HG02870 (cell line): Measurements from ENCODE around the gene GNAO1.
"Not testable (repeated sequence)": the region's sequence is repeated elsewhere in the genome, so short reads cannot be mapped to it uniquely, and the experiment has no call there.

Experiments
- ATAC-seq: cut with Tn5 transposase; IDR thresholded peaks from one replicate; pipeline ENCODE4 v1.9.1; 2021; ENCODE audit warnings: mild to moderate bottlenecking, moderate library complexity; ENCODE audit not compliant: unreplicated experiment

The GNAO1 gene

DNA sequence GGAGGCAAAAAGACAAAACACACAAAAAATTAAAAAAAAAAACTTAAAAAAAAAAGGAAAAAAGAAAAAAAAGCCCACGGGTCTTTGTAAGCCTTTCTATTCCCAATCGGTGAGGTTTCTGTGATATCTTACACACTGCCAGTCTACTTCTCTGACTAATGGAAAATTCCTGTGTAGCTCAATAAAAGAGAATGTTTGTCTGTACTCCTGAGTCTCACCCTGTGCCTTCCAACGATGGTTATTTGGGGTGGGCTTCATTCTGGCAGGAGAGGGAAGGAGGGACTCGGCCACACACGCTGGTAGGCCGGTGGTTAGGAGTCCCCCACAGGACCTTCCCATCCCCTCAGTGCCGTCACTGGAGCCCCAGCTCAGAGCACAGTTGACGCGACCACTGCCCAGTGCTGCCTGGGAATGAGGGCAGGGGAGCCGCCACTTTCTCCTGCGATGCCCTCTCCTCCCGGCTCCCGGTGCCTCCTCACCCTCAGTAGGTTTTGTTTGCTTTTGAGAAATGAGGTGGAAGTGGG, 166.0 kb downstream of the GNAO1 start:
- no peak for ATAC-seq

DNA sequence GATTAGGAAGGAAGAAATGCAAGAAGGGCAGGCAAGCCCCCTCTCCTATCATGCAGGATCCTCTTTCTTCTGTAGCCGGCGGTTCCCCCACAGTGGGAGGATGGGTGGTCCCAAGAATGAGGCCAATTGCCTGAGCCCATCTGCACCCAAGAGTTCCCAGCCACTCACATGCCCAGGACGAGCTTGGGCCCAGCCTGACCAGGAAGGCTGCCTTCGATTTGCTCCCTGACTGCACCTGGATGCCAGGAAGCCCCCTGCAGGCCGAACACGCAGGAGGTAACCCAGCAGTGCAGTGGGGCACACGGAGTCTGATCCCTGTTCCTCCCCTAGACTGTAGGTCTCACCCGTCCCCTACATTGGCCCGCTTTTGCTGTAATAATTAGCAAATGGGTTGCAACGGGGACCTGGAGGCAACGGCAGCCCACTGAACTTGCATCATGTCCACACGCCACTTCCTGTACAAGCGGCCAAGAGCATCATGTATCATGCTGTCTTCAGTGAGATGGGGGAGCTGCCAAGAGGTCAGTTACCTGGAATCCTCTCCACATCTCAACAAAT, 166.6 kb downstream of the GNAO1 start:
- ATAC-seq: no peak

DNA sequence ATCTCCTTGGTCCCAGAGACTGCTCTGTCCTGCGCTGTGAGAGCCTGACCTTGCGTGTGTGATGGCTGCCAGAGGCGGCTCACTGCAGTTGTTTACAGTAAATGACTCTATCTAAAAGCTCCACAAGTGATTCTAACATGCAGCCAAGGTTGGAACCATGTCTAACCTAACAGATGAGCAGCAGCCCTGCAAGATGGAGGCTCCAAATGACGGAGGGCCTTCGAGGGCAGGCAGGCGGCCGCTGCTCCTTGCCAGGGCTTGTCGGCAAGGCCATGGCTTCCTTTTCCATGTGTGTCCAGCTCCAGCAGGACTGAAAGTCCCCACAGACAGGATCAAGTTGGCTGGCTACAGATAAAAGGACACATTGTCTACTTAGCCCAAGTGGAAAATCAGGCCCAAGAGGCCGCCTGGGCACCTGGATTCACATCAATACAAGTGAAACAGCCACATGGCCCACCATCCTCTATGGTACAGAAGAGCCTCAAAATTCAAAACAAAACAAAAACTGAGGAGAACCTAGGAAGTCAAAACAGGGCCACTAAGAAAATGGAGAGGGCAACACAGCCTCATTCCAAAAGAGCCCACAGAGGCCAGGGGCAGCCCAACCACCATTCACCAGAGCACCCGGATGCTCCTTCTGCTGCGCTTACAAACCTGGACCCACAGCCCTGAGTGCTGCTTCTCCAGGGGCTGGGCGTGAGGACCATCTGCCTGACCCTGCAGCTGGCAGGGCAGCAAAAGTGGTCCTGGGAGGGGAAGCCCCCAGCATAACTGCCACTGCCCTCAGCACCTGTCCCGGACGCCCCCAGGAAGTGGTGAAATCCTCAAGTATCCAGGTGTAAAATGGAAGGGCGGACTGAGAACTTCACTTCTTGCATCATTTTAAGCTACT, 169.1 kb downstream of the GNAO1 start:
- no peak for ATAC-seq

DNA sequence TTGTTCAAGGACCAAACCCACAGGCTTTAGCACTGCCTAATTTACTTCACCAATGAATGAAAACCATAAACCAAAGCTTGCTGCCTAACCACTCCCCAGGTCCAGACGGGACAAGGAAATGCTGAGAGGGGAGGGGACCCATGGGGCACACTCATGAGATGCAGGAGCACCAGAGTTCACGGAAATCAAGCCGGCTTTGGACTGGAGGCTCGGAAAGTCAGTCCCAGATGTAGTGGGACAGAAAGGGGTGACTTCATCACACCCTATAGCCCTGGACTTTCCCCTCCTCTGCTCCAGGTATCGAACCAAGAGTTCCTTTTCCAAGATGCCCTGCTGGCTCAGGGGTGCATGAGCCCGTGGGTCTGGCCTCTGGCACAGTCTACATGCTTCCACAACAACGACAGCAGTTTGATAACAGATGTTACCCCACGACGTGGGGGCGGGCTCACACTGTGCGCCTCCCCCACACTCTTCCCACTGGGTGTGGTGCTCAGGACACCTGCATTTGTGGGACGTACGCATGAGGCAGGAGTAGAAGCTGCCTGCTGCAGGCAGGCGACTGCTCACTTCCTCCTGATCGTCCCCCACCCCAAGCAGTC, 170.9 kb downstream of the GNAO1 start:
- ATAC-seq: no peak

DNA sequence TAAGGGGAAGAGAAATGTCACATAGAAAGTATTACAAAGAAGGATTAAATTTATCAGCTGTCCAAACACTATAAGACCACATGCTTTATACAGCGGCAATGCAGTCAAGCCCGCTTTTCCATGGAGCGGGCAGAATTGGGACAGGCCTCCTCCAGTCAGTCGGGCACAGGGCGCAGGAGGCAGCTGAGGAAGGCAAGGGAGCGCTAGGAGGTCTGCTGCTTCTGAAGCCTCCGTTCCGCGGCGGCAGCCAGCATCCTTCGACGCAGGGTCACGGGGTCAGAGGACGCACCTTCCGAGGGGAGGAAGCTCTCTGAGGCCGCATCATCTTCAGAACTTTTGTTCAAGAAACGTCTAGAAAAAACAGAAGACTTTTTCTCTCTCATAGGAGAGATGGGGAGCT, 171.4 kb downstream of the GNAO1 start:
- ATAC-seq: no peak

DNA sequence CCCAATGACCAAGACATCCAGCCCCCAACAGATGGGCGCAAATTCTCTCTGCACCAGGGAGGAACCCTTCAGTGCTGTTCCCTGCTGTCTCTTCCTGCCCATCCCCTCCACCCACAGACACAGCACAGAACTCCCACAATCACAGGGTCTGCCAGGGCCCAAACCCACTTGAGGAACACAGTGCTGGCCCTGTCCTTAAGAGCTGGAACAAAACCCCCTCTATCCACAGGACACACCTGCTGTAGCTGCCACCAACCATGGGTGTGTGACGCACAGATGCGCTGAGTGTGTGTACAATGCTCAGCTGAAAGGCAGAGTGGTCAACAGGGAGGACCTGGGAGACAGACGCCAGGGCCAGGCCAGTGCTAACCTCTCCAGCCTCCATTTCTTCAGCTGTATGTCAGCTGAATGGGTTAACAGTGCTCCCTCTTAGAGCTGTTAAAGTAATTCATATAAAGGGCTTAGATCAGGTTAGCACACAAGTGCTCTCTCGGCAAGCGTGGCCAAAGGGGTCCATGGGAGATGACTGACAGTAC, 172.0 kb downstream of the GNAO1 start:
- no peak for ATAC-seq

DNA sequence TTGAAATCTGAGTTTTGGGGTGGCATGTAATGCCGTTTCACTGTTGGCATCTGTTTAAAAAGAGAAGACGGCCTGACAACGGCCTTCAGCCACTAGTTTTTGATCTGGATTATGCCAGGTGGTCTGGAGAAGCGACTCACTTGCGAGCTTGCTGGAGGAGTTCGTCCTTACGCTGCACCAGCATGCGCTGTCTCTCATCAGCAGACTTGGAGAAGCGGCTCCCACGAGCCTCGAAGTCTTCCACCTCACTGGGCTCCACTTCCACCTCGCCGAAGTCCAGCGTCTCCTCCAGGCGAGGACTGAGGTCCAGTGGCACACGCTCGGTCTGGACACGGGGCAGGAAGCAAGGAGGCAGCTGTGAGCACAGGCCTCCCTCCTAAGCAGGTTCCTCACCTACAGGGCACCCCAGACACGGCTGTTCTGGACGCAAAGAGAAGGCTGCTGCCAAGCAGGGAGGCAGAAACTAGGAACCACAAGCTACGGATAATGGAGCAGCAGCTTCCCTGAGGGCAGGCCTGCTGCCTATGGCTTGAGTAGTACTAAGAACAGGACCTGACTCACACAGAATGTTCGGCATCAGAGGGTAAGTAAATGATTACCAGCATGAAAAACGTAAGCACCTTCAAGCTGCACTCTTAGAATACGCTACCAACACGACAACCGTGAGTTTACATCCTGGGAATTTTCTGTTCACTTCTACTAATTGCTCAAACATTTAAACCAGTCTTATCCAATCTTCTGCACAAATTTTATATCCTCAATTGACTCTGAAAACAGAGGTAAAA, 172.7 kb downstream of the GNAO1 start:
- no peak for ATAC-seq

DNA sequence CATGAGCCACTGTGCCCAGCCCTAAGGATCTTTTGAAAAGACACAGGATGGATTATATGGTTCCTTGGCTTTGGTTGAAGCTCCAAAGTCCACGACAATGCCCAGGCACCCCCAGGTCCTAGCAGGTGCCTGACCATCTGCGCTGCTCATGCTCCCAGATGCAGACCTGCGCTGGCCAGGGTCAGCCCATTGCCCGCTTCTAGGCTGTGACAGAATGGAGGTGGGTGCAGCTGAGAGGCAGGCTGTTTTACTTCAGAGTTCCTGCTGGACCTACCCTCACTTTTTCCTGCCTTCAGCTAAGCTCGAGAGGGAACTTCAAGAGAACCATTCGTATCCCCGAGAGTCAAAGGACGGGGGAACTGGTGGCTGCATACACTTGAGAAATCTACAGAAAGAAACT, 173.6 kb downstream of the GNAO1 start:
- no peak for ATAC-seq

DNA sequence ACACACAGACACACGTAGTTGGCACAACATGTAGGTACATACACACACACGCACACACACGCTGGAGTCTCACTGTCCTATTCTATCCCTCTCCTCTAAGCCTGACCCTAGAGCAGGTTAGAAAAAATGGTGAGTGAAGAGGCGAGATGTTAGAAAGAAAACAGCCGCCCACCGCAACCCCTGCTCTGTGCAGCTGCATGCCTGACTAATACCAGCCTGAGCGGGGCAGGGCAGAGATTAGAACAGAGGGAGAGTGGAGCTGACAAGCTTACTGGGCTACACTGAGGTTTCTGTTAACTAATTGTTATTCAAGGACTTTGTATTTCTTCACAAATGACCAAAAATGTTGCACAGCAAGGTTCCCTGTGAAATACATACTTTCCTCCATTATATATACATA, 174.3 kb downstream of the GNAO1 start:
- ATAC-seq: no peak

DNA sequence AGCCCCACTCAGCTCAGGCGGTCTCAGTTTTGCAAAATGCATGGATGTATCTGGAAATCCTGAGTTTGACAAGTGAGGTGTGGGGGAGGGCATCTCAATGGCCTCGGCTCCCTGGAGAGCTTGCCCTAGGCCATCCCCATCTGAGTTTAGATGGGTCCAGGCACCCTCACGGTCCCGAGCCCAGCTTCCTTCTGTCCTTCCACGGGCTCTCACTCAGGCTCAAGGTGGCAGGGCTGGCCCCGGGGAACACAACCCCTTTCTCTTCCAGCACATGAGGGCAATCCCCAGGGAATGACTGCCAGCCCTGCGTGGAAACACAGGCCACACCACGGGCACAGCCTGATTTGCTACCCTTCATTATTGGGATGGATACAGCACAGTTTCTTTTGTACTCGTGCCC, 175.7 kb downstream of the GNAO1 start:
- ATAC-seq: no peak

DNA sequence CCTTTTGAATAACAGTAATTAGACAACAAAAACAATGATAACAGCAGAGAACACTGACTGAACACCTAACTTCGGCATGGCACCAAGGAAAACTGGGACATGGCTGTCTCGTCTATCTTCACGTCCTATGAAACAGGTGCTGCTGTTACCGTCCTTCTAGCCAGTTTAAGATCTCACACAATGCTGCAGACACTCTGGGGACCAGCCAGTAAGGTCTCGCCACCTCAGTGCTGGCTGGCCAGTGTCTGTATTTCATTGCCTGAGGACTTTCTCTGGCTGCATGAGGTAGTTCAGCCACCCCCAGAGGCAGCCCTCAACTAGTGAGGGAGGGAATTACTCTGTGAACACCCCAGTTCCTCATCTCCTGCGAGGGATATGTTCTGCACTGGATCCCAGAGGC, 176.5 kb downstream of the GNAO1 start:
- ATAC-seq: no peak

DNA sequence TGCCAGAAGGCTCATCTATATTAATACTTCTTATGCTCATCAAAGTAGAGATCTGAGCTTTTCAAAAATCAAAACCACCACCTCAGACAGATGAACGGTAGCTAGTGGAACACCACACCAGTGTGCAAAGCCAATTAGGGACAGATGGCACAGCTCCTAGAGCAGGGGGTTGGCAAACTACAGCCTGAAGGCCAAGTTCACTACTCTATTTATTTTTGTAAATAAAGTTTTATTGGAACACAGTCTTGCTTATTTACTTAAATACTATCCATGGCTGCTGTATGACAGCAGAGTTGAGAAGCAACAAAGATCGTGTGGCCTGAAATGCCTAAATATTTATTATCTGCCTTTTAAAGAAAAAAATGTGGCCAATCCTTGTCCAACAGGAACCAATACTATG, 177.3 kb downstream of the GNAO1 start:
- ATAC-seq: no peak

DNA sequence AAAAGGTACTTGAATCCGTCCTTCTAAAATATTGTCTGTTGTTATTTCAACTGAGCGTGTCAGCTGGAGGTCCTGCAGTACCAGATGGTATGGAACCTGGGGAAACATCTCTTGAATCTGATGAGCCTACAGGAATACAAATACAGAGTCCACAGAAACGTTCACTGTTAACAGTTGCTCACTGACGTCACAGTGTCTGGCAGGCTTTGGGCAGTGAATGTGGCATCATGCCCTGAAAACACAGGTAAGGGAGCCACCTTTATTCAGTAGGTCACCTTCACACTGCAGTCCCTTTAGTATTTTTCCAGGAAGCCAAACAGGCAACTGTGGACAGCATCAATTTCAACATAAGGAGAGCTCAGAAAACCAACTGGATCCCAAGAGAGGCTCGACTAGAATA, 177.9 kb downstream of the GNAO1 start:
- ATAC-seq: no peak

DNA sequence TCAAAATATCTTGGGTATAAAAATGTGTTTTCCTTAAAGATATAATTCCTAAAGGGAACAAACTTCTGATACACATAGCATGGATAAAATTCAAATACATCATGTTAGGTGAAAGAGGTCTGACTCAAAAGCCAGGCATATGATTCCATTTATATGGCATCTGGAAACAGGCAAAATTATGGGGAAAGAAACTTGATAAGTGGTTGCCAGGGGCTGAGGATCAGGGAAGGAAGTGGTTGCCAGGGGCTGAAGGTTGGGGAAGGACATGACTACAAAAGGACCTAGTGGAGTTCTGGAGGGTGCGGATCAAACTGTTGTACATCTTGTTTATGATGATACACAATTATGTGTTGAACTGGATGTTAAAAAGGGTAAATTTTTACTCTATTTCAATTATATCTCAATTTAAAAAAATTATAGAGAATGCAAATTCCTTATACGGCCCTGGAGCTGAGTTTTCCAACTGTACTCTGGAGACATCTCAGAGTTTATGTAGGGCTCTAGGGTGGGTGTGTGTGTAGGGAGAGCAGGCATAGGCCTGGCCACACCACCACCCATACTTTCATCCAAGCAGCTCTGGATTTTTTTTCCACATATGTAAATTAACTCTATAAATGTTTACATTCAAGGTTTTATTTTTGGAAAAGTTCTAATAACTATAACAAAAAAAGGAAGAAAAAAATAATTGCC, 179.0 kb downstream of the GNAO1 start:
- ATAC-seq: no peak

DNA sequence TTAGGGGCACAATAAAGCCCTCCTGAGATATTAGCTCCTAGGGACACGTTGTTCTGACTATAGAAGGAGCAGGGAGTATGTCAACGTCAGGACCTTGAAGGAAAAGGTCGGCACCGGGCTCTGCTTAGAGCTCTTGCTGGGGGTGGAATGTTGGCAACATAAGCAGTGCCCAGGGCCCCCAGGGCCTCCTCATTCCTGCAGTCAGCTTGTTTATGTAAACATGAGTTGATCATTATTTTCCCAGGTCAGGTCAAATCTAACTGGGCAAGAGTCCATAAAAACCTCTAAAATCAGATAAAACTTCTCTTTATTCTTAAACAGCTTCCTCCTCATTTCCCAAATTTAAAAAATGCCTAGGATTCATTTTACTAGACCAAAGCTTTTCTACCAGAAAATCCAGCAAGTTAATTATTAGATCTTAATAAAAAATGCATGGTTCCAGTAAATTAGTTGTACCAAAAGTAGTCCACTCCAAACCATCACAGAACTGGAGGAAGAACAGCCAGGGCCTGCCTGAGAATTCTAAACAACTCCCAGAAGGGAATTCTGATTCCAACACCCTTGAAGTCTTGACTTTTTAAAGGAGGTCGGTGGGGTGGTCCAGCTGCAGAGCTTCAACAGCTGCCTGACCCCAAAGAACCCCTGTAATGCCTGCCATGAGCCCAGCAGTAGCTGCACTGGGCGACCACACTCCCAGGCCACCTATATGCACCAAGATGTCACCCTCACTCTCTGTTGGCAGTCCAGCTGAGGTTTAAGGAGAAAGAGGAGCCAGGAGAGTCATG, 179.8 kb downstream of the GNAO1 start:
- no peak for ATAC-seq

DNA sequence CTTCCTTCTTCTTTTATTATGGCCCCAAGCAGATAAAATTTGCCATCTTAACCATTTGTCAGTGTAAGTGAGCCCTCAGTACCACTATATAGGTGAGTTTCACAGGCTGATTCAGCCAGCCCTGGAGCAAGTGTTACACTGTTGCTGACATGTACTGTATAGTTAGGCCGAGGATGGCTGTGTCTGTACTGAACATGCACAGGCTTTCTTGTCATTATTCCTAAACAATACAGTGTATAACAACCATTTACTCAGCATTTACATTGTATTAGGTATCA, 180.3 kb downstream of the GNAO1 start:
- no peak for ATAC-seq

DNA sequence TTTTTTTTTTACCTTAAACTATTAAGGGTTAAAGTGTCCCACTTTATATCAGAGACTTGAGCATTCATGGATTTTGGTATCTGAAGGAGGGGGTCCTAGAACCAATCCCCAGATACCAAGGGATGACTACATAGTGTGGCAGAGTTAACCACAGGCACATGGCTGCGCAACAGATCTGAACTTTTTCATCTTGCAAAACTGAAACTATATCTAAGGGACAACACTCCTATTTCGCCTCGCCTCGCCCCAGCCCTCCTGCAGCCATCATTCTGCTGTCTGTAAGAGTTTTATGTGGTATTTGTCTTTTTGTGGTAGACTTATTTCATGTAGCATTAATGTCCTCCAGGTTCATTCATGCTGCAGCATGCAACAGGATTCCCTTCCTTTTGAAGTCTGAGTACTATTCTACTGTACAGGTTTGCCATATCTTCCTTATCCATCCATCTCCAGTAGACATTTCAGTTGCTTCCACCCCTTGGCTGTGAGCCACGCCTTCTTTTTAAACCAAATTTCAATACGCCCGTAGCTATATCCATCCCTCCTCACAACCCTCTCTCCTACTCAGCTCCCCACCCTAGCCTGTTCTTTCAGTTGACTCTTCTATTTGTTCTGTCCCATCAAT, 180.8 kb downstream of the GNAO1 start:
- no peak for ATAC-seq

DNA sequence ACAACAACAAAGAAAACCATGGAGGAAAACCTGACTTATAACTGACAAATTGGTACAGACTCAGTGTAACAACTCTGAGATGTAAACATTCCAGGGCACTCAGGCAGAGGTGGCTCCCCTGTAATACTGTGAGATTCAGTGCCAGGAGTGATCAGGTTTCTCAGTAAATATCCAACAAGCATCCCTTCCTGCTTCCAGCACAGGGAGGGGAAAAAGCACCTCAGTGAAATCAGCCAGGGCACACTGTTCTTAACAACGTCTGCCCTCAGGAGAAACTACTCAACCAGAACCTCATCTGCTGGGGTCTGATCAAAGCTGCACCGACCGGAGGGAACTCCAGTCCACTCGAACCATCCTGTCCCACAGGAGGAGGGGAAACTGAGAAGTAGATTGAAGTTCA, 181.7 kb downstream of the GNAO1 start:
- ATAC-seq: no peak

DNA sequence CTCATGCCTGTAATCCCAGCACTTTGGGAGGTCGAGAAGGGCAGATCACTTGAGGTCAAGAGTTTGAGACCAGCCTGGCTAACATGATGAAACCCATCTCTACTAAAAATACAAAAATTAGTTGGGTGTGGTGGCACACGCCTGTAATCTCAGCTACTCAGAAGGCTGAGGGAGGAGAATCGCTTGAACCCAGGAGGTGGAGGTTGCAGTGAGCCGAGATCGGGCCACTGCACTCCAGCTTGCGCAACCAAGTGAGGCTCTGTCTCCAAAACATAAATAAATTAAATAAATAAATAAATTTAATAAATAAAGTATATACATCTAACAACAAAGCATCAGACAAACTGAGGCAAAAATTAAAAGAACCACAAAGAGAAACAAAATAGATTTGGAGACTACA, 184.5 kb downstream of the GNAO1 start:
- not testable (repeated sequence) for ATAC-seq
